ENCODE measurements around the gene OSBP2.

Gene OSBP2, protein sequence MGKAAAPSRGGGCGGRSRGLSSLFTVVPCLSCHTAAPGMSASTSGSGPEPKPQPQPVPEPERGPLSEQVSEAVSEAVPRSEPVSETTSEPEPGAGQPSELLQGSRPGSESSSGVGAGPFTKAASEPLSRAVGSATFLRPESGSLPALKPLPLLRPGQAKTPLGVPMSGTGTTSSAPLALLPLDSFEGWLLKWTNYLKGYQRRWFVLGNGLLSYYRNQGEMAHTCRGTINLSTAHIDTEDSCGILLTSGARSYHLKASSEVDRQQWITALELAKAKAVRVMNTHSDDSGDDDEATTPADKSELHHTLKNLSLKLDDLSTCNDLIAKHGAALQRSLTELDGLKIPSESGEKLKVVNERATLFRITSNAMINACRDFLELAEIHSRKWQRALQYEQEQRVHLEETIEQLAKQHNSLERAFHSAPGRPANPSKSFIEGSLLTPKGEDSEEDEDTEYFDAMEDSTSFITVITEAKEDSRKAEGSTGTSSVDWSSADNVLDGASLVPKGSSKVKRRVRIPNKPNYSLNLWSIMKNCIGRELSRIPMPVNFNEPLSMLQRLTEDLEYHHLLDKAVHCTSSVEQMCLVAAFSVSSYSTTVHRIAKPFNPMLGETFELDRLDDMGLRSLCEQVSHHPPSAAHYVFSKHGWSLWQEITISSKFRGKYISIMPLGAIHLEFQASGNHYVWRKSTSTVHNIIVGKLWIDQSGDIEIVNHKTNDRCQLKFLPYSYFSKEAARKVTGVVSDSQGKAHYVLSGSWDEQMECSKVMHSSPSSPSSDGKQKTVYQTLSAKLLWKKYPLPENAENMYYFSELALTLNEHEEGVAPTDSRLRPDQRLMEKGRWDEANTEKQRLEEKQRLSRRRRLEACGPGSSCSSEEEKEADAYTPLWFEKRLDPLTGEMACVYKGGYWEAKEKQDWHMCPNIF

DNA sequence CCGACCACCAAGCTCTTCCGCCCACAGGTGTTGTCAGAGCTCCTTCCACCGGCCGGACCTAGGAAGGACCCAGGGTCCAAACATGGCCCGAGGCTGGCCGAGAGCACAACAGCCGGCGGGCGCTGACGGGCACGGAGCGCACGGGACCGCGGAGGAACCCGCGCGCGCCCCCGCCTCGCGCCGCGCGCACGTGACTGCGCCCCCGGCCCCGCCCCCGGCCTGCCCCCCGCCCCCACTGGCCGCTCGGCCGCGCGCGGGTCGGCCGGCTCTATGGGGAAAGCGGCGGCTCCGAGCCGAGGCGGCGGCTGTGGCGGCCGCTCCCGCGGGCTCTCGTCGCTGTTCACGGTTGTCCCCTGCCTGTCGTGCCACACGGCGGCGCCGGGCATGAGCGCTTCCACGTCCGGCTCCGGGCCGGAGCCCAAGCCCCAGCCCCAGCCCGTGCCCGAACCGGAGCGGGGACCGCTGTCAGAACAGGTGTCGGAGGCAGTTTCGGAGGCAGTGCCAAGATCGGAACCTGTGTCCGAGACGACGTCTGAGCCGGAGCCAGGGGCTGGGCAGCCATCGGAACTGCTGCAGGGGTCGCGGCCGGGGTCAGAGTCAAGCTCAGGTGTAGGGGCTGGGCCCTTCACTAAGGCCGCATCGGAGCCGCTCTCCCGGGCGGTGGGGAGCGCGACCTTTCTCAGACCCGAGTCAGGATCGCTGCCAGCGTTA, at the start of gene OSBP2:
Gene OSBP2 (plus strand): TSS at position 235 of the 711 bp plus-strand sequence. CDS start 36 bp downstream, at position 271.
- TF ChIP-seq, protein P1, sequence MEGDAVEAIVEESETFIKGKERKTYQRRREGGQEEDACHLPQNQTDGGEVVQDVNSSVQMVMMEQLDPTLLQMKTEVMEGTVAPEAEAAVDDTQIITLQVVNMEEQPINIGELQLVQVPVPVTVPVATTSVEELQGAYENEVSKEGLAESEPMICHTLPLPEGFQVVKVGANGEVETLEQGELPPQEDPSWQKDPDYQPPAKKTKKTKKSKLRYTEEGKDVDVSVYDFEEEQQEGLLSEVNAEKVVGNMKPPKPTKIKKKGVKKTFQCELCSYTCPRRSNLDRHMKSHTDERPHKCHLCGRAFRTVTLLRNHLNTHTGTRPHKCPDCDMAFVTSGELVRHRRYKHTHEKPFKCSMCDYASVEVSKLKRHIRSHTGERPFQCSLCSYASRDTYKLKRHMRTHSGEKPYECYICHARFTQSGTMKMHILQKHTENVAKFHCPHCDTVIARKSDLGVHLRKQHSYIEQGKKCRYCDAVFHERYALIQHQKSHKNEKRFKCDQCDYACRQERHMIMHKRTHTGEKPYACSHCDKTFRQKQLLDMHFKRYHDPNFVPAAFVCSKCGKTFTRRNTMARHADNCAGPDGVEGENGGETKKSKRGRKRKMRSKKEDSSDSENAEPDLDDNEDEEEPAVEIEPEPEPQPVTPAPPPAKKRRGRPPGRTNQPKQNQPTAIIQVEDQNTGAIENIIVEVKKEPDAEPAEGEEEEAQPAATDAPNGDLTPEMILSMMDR (IDR thresholded peaks at IDR 0.05; ENCODE audit: low read depth, low read length), result no peak
- no peak for TF ChIP-seq EZH2phosphoT487 (IDR thresholded peaks at IDR 0.05; ENCODE audit: low read depth)
- peak within 1 kb of the TSS; percentile 60 for H3K9ac ChIP-seq (ENCODE audit: low read length)
- H3K4me3 ChIP-seq (ENCODE audit: low read length), result peak within 1 kb of the TSS; percentile 79
- H3K79me2 ChIP-seq (ENCODE audit: low read length), result no peaks in the 10 kb centered on the region
- H3K27ac ChIP-seq (ENCODE audit: low read length), result no peak within 1 kb of the TSS
- no peaks in the 10 kb centered on the region for H3K36me3 ChIP-seq (replicated peaks; ENCODE audit: low read depth, low read length)
- H3K4me2 ChIP-seq (ENCODE audit: low read length), result peak within 1 kb of the TSS; percentile 71
- H3K27me3 ChIP-seq (ENCODE audit: low read depth, low read length), result peaks cover 28% of the 10 kb centered on the region; the same call in 1 of the 2 replicates
- peak within 1 kb of the TSS; percentile 86 for H2AFZ ChIP-seq (ENCODE audit: low read depth, low read length)
- H4K20me1 ChIP-seq (ENCODE audit: insufficient read depth, low read length), result no peaks in the 10 kb centered on the region
- no peaks in the 10 kb centered on the region for H3K9me3 ChIP-seq (ENCODE audit: insufficient read depth, low read length)
- no peaks in the 10 kb centered on the region for H3K4me1 ChIP-seq (ENCODE audit: low read length)

DNA sequence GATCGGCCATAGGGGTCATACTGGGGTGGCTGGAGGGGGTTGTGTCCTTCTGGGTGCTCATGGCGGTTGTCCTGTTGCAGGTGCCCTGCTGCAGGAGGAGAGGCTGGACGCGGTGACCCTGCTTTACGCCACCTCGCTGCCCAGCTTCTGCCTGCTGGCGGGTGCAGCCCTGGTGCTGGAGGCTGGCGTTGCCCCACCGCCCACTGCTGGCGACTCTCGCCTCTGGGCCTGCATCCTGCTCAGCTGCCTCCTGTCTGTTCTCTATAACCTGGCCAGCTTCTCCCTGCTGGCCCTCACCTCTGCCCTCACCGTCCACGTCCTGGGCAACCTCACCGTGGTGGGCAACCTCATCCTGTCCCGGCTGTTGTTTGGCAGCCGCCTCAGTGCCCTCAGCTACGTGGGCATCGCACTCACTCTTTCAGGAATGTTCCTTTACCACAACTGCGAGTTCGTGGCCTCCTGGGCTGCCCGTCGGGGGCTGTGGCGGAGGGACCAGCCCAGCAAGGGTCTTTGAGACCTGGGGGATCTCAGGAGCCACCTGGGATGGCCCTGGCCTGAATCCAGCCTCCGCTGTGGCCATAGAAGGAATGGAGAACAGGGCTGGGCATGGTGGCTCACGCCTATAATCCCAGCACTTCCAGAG, 48.0 kb upstream of the OSBP2 start:
- Histone ChIP-seq H3K9ac (ENCODE audit: low read length) (no peak overlapping the region), H4K20me1 (ENCODE audit: insufficient read depth, low read length) (no peaks in the 10 kb centered on the region), H3K9me3 (ENCODE audit: insufficient read depth, low read length) (no peaks in the 10 kb centered on the region), H3K36me3 (replicated peaks; ENCODE audit: low read depth, low read length) (no peaks in the 10 kb centered on the region), H3K27me3 (ENCODE audit: low read depth, low read length) (no peaks in the 10 kb centered on the region), H3K4me1 (ENCODE audit: low read length) (peaks cover 33% of the 10 kb centered on the region), H3K4me2 (ENCODE audit: low read length) (no peak overlapping the region), H3K4me3 (ENCODE audit: low read length) (no peak overlapping the region), H3K79me2 (ENCODE audit: low read length) (no peaks in the 10 kb centered on the region), H3K27ac (ENCODE audit: low read length) (no peak overlapping the region), H2AFZ (ENCODE audit: low read depth, low read length) (no peak overlapping the region)
- TF ChIP-seq, protein P1 (IDR thresholded peaks at IDR 0.05; ENCODE audit: low read depth, low read length), result no peak
- TF ChIP-seq EZH2phosphoT487 (IDR thresholded peaks at IDR 0.05; ENCODE audit: low read depth), result no peak

DNA sequence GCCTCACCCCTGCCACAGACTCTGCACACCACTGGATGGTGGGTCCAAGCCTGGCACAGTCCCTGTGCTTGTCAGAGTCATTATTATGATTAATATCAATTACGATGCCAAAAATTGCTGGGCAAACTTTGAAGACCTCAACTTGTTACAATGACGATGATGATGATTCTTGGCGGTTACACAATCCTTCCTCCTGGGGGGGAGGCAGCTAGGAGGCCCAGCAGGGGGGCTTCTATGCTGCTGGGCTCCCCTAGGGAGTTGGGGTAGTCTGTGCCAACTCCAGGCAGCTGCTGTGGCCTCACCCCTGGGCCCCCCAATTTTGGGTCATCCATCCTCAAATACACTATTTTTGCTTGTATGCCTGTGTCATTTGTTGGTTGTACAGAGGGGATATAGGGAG, 47.1 kb upstream of the OSBP2 start:
- Histone ChIP-seq H3K4me2 (ENCODE audit: low read length) (no peak overlapping the region), H2AFZ (ENCODE audit: low read depth, low read length) (no peak overlapping the region), H3K9me3 (ENCODE audit: insufficient read depth, low read length) (no peaks in the 10 kb centered on the region), H3K4me1 (ENCODE audit: low read length) (peaks cover 33% of the 10 kb centered on the region), H3K36me3 (replicated peaks; ENCODE audit: low read depth, low read length) (no peaks in the 10 kb centered on the region), H3K79me2 (ENCODE audit: low read length) (no peaks in the 10 kb centered on the region), H3K4me3 (ENCODE audit: low read length) (no peak overlapping the region), H4K20me1 (ENCODE audit: insufficient read depth, low read length) (no peaks in the 10 kb centered on the region), H3K27ac (ENCODE audit: low read length) (no peak overlapping the region), H3K27me3 (ENCODE audit: low read depth, low read length) (no peaks in the 10 kb centered on the region), H3K9ac (ENCODE audit: low read length) (no peak overlapping the region)
- no peak for TF ChIP-seq EZH2phosphoT487 (IDR thresholded peaks at IDR 0.05; ENCODE audit: low read depth)
- TF ChIP-seq, protein P1 (IDR thresholded peaks at IDR 0.05; ENCODE audit: low read depth, low read length), result no peak

Data from OCI-LY3 (cell line).